ENCODE data around the gene PRUNE2.
"Not testable (repeated sequence)": the region's sequence is repeated elsewhere in the genome, so short reads cannot be mapped to it uniquely, and the experiment has no call there.

The PRUNE2 gene

GRCh38 chr9:76690973-76691370, 214.9 kb downstream of the PRUNE2 start:
- DNase-seq: no peak

GRCh38 chr9:76690246-76690972, 215.5 kb downstream of the PRUNE2 start:
- DNase-seq: no peak

GRCh38 chr9:76688471-76689238, 217.3 kb downstream of the PRUNE2 start:
- peak in 1 of 2 donors; percentile 7 for DNase-seq

- peak; percentile 37 to 46 for DNase-seq
These were observed 218.0 kb downstream of the PRUNE2 start for GRCh38 chr9:76687861-76688391.

- no peak for DNase-seq
These were observed 219.2 kb downstream of the PRUNE2 start for GRCh38 chr9:76686756-76687155.

GRCh38 chr9:76684213-76684612, 221.7 kb downstream of the PRUNE2 start:
- no peak for DNase-seq

- no peak for DNase-seq
These were observed 224.4 kb downstream of the PRUNE2 start for GRCh38 chr9:76681556-76681955.

- DNase-seq: no peak
These were observed 225.0 kb downstream of the PRUNE2 start for GRCh38 chr9:76680716-76681425.

- no peak for DNase-seq
These were observed 228.3 kb downstream of the PRUNE2 start for GRCh38 chr9:76677481-76678055.

- no peak for DNase-seq
These were observed 229.1 kb downstream of the PRUNE2 start for GRCh38 chr9:76676857-76677256.

- DNase-seq: no peak
These were observed 238.4 kb downstream of the PRUNE2 start for GRCh38 chr9:76667521-76667957.

- not testable (repeated sequence) for DNase-seq
These were observed 239.9 kb downstream of the PRUNE2 start for GRCh38 chr9:76665966-76666365.

- no peak for DNase-seq
These were observed 240.5 kb downstream of the PRUNE2 start for GRCh38 chr9:76665458-76665857.

GRCh38 chr9:76664120-76664519, 241.8 kb downstream of the PRUNE2 start:
- DNase-seq: no peak

GRCh38 chr9:76662476-76663281, 243.2 kb downstream of the PRUNE2 start:
- DNase-seq: no peak

GRCh38 chr9:76658510-76659231, 247.2 kb downstream of the PRUNE2 start:
- DNase-seq: peak; percentile 49 to 68

- DNase-seq: no peak
These were observed 248.6 kb downstream of the PRUNE2 start for GRCh38 chr9:76657265-76657664.

GRCh38 chr9:76655971-76656370, 249.9 kb downstream of the PRUNE2 start:
- DNase-seq: no peak

- no peak for DNase-seq
These were observed 250.8 kb downstream of the PRUNE2 start for GRCh38 chr9:76655121-76655541.

GRCh38 chr9:76654575-76654974, 251.3 kb downstream of the PRUNE2 start:
- no peak for DNase-seq

- DNase-seq: no peak
These were observed 251.9 kb downstream of the PRUNE2 start for GRCh38 chr9:76654051-76654461.

Measured in inflammatory macrophage treated with lipopolysaccharide for 1 hour (primary cell).